ENCODE data around the gene DIAPH2. TPM values are rescaled to one million over a fixed set of nuclear protein-coding genes. Genes with fewer than 3 reads are reported as not detected.

DIAPH2 gene
- total RNA-seq, 1 donor from 2014 or later, result 9.8 TPM

- ATAC-seq, result no peak
- intact Hi-C loops (cut with micrococcal nuclease), result no loop called here
- no peak for DNase-seq
Measured at GRCh38 chrX:97109730-97110129, 425.1 kb downstream of the DIAPH2 start.

GRCh38 chrX:97117572-97117971 lies 432.9 kb downstream of the DIAPH2 start:
- no peak for ATAC-seq
- intact Hi-C loops (cut with micrococcal nuclease), result no loop called here
- no peak for DNase-seq

GRCh38 chrX:97119474-97120109 lies 434.9 kb downstream of the DIAPH2 start:
- intact Hi-C loops (cut with micrococcal nuclease), result no loop called here
- ATAC-seq, result no peak

GRCh38 chrX:97123001-97123400 lies 438.4 kb downstream of the DIAPH2 start:
- DNase-seq, result no peak
- intact Hi-C loops (cut with micrococcal nuclease), result no loop called here

More at GRCh38 chrX:97119474-97120109, 434.9 kb downstream of the DIAPH2 start:
- no peak for DNase-seq

GRCh38 chrX:97126020-97126419 lies 441.4 kb downstream of the DIAPH2 start:
- intact Hi-C loops (cut with micrococcal nuclease), result no loop called here
- ATAC-seq, result no peak
- no peak for DNase-seq

More at GRCh38 chrX:97123001-97123400, 438.4 kb downstream of the DIAPH2 start:
- no peak for ATAC-seq

- no peak for DNase-seq
- intact Hi-C loops (cut with micrococcal nuclease), result no loop called here
- no peak for ATAC-seq
Measured at GRCh38 chrX:97132664-97133415, 448.2 kb downstream of the DIAPH2 start.

- ATAC-seq, result no peak
- no peak for DNase-seq
- intact Hi-C loops (cut with micrococcal nuclease), result no loop called here
Measured at GRCh38 chrX:97145934-97146333, 461.3 kb downstream of the DIAPH2 start.

GRCh38 chrX:97155816-97156215 lies 471.2 kb downstream of the DIAPH2 start:
- no peak for ATAC-seq
- intact Hi-C loops (cut with micrococcal nuclease), result no loop called here
- no peak for DNase-seq

- intact Hi-C loops (cut with micrococcal nuclease), result no loop called here
- ATAC-seq, result no peak
- DNase-seq, result no peak
Measured at GRCh38 chrX:97158269-97158668, 473.6 kb downstream of the DIAPH2 start.

- no peak for ATAC-seq
- DNase-seq, result no peak
- intact Hi-C loops (cut with micrococcal nuclease), result no loop called here
Measured at GRCh38 chrX:97159916-97160800, 475.5 kb downstream of the DIAPH2 start.

- ATAC-seq (no peak), DNase-seq (no peak)
- intact Hi-C loops (cut with micrococcal nuclease), result no loop called here
Measured at GRCh38 chrX:97167333-97167732, 482.7 kb downstream of the DIAPH2 start.

GRCh38 chrX:97168646-97169045 lies 484.0 kb downstream of the DIAPH2 start:
- DNase-seq, result no peak
- intact Hi-C loops (cut with micrococcal nuclease), result no loop called here
- no peak for ATAC-seq

- ATAC-seq (no peak), DNase-seq (no peak)
- intact Hi-C loops (cut with micrococcal nuclease), result no loop called here
Measured at GRCh38 chrX:97175147-97175546, 490.5 kb downstream of the DIAPH2 start.

- DNase-seq (no peak), ATAC-seq (no peak)
- intact Hi-C loops (cut with micrococcal nuclease), result no loop called here
Measured at GRCh38 chrX:97189668-97190067, 505.0 kb downstream of the DIAPH2 start.

- ATAC-seq, result no peak
- no peak for DNase-seq
- intact Hi-C loops (cut with micrococcal nuclease), result no loop called here
Measured at GRCh38 chrX:97199501-97199900, 514.9 kb downstream of the DIAPH2 start.

GRCh38 chrX:97200454-97200853 lies 515.8 kb downstream of the DIAPH2 start:
- intact Hi-C loops (cut with micrococcal nuclease), result no loop called here
- ATAC-seq (no peak), DNase-seq (no peak)

- intact Hi-C loops (cut with micrococcal nuclease), result no loop called here
- no peak for DNase-seq
- no peak for ATAC-seq
Measured at GRCh38 chrX:97210501-97210900, 525.9 kb downstream of the DIAPH2 start.

- DNase-seq (no peak), ATAC-seq (no peak)
- intact Hi-C loops (cut with micrococcal nuclease), result no loop called here
Measured at GRCh38 chrX:97211070-97211469, 526.4 kb downstream of the DIAPH2 start.

- intact Hi-C loops (cut with micrococcal nuclease), result no loop called here
- no peak for ATAC-seq
- no peak for DNase-seq
Measured at GRCh38 chrX:97215186-97215585, 530.5 kb downstream of the DIAPH2 start.

- DNase-seq, result no peak
- intact Hi-C loops (cut with micrococcal nuclease), result no loop called here
- no peak for ATAC-seq
Measured at GRCh38 chrX:97224148-97224547, 539.5 kb downstream of the DIAPH2 start.

Measured in left ventricle myocardium superior (tissue), 1 donor.